GM21619 (cell line): ENCODE measurements around the gene SLC4A11.

Experiments used
- ATAC-seq: cut with Tn5 transposase; IDR thresholded peaks from one replicate; pipeline ENCODE4 v1.9.1; 2021; ENCODE audit not compliant: unreplicated experiment

Gene SLC4A11

DNA sequence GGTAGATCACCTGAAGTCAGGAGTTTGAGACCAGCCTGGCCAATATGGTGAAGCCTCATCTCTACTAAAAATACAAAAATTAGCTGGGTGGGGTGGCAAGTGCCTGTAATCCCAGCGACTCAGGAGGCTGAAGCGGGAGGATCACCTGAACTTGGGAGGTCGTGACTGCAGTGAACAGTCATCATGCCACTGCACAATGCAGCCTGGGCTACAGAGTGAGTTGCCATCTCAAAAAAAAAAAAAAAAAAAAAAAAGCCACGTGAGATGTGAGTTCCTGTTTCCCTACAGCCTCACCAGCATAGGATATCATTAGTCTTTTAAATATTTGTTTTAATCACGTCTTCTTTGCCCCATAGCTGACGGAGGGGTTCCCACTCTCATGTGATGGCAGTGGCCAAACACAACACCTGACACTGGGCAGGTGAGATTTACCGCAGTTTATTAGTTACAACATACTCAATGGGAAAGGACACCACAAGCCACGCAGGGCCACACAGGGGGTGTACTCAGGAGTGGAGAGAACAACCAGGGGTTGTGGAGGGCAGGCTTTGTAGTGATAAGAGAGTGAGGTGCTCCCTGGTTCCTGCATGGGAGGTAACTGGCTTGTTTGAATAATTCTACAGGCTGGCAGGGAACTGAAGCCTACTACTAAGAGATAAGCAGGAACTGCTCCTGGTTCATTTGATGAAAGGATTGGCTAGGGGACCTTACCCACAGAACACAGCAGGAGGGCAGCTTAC, 61.1 kb downstream of the SLC4A11 start:
- no peak for ATAC-seq
